MM.1S (cell line): ENCODE results near the gene CFAP99.

Experiments
- CTCF ChIP-seq: fragments of 300-600 bp; sonication (generic); IDR thresholded peaks from 2 replicates; pipeline ENCODE4 v1.5.1; 2016; ENCODE audit warnings: antibody characterized with exemption, low read length, mixed read lengths
- EZH2 ChIP-seq: fragments of 300-600 bp; sonication (generic); optimal IDR thresholded peaks from 2 replicates; pipeline ENCODE3; 2017; ENCODE audit warnings: low read depth, mild to moderate bottlenecking, antibody characterized with exemption, low read length, mixed read lengths
- EZH2phosphoT487 ChIP-seq: fragments of 300-600 bp; sonication (generic); IDR thresholded peaks from 2 replicates; pipeline ENCODE4 v1.6.1; 2018; ENCODE audit warnings: antibody characterized with exemption, low read length

- no peak for TF ChIP-seq CTCF
- no peak for TF ChIP-seq EZH2phosphoT487
- TF ChIP-seq EZH2 = no peak
These were observed 63.4 kb downstream of the CFAP99 start for GRCh38 chr4:2482192-2482591.
